Sigmoid colon (tissue), 4 donors: ENCODE measurements around the gene APLP2.

Experiments used
- POLR2AphosphoS5 ChIP-seq, 4 donors: sonication (generic); formaldehyde crosslinking; IDR thresholded peaks; one replicate each; pipeline ENCODE4 v1.6.1; 2017; ENCODE audit warnings: antibody characterized with exemption in 4 of 4
- TF ChIP-seq, protein P1 (sequence below), 4 experiments: fragments of 450-650 bp in 3 of 4; fragments of 200-600 bp in 1 of 4; IDR thresholded peaks; one replicate each; pipeline ENCODE4 v1.5.1; 2016 to 2019; ENCODE audit warnings: antibody characterized with exemption in 4 of 4, mild to moderate bottlenecking in 3 of 4, moderate library complexity in 2 of 4

DNA sequence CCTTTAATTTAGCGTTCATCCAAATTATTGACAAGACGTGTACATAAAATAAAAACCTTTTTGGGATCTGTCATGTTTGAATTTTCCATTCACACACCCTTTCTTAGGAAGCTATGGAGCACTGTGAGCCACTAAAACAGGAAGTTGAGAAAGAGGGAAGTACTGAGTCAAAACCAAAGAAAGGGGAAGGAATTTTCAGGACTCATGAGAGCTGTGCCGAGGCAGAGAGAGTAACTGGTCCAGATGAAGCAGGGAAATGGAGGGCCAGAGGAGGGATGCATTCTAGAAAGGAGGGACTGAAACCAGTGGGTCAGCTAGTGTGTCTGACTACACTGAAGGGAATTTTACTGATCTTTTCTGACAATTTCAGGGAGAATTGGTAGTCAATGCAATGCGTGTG, 24.9 kb downstream of the APLP2 start:
- no peak for TF ChIP-seq POLR2AphosphoS5 (IDR thresholded peaks at IDR 0.05)
- TF ChIP-seq, protein P1, sequence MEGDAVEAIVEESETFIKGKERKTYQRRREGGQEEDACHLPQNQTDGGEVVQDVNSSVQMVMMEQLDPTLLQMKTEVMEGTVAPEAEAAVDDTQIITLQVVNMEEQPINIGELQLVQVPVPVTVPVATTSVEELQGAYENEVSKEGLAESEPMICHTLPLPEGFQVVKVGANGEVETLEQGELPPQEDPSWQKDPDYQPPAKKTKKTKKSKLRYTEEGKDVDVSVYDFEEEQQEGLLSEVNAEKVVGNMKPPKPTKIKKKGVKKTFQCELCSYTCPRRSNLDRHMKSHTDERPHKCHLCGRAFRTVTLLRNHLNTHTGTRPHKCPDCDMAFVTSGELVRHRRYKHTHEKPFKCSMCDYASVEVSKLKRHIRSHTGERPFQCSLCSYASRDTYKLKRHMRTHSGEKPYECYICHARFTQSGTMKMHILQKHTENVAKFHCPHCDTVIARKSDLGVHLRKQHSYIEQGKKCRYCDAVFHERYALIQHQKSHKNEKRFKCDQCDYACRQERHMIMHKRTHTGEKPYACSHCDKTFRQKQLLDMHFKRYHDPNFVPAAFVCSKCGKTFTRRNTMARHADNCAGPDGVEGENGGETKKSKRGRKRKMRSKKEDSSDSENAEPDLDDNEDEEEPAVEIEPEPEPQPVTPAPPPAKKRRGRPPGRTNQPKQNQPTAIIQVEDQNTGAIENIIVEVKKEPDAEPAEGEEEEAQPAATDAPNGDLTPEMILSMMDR (IDR thresholded peaks at IDR 0.05) = no peak
